Esophagus mucosa (tissue), 1 donor: ENCODE measurements around the gene RNFT2. TPM values are rescaled to one million over a fixed set of nuclear protein-coding genes. Genes with fewer than 3 reads are reported as not detected.
"Not testable (repeated sequence)": the region's sequence is repeated elsewhere in the genome, so short reads cannot be mapped to it uniquely, and the experiment has no call there.

ENCODE experiments used
- ATAC-seq: fragments of 200-7000 bp; cut with Tn5 transposase; one replicate; pipeline ENCODE4 v1.9.1; 2020
- total RNA-seq: library from RNA; stranded (reverse); gene quantifications from one replicate; pipeline ENCODE4 v1.2.4, GENCODE V29; 2023
- donor health status: DM: yes; HTN: yes; CAD: no.

RNFT2 gene
- total RNA-seq, 1 donor from 2014 or later, result 1.1 TPM

DNA sequence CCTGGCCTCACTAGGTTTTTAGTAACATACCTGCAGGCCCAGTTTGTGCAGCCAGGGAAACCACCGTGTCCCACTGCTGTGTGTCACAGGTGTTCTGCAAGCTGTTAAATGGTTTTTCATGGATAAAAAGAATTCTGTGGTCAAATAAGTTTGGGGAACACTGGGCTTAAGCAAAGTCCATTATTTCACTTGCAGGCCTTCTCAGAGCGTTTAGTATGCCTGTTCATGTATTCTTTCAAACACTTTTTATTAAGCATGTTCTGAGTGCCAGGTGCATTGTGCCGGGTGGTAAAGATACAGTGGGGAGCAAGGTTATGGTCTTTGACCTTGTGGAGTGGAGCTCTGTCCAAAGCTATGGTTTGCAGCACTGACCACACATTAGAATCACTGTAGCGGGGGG, 7.4 kb downstream of the RNFT2 start:
- no peak for ATAC-seq

DNA sequence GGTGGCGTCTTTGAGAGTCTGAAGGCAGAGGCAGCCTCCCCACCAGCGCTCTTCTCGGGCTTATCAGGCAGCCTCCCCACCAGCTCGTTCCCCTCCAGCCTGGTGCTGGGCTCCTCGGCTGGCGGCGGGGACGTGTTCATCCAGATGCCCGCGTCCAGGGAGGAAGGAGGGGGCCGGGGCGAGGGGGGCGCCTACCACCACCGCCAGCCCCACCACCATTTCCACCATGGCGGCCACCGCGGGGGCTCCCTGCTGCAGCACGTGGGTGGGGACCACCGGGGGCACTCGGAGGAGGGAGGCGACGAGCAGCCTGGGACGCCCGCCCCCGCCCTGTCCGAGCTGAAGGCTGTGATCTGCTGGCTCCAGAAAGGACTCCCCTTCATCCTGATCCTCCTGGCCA, 11.8 kb downstream of the RNFT2 start:
- no peak for ATAC-seq

DNA sequence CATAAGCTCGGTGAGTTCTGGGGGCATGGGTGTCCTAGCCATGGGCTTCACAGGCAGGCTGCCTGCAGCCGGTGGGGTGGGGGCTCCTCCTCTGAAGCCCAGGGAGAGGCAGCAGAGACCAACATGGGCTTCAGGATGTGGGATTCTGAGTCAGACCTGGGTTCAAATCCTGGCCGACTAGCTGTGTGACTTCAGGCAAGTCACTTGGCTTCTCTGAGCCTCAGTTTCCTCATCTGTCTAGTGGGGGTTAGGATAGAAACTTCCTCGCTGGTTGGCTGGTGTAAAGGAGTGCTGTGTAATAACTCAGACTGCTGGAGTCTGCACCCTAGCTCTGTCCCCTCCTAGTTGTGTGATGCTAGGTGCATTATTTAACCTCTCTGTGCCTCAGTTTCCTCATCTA, 12.2 kb downstream of the RNFT2 start:
- ATAC-seq, result no peak

DNA sequence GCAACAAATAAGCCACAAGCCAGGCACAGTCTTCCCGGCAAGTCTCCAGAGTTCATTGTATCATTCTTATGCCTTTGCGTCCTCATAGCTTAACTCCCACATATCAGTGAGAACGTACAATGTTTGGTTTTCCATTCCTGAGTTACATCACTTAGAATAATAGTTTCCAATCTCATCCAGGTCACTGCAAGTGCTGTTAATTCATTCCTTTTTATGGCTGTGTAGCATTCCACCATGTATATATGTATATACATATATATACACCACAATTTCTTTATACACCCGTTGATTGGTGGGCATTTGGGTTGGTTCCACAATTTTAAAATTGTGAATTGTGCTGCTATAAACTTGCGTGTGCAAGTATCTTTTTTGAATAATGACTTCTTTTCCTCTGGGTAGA, 16.0 kb downstream of the RNFT2 start:
- ATAC-seq, result not testable (repeated sequence)

DNA sequence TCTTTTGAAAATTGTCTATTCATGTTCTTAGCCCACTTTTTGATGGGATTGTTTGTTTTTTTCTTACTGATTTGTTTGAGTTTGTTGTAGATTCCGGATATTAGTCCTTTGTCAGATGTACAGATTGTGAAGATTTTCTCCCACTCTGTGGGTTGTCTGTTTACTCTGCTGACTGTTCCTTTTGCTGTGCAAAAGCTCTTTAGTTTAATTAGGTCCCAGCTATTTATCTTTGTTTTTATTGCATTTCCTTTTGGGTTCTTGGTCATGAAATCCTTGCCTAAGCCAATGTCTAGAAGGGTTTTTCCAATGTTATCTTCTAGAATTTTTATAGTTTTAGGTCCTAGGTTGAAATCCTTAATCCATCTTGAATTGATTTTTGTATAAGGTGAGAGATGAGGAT, 16.7 kb downstream of the RNFT2 start:
- ATAC-seq, result not testable (repeated sequence)

DNA sequence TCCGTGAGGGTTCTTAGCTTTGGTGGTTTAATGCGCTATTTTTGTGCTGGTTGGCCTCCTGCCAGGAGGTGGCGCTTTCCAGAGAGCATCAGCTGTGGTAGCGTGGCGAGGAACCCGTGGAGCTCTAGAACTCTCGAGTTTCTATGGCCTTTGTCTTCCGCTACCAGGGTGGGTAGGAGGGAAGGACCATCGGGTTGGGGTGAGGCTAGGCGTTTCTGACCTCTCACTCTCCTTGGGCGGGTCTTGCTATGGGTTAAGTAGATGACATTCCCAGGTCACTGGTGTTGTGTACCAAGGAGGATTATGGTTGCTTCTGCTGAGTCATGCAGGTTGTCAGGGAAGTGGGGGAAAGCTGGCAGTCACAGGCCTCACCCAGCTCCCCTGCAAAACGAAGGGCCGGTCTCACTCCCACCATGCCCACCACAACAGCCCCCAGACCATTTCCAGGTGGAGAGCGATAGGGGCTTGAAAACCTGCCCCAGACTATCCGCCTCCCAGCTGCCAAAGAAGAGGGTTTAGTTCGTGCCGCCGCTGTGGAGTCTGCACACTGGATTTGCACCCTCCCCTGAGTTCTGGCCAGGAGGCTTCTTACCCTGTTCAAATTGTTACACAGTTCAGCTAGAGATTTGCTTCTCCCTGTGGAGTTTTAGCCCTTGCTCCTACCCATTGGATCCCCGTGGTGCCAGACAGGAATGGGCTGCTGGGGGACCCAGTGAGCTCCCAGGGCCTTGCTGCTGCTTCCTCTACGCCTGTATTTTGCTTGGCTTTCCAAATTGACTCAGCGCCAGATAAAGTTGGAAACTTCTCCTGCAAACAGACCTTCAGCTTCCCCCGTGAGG, 21.9 kb downstream of the RNFT2 start:
- no peak for ATAC-seq

DNA sequence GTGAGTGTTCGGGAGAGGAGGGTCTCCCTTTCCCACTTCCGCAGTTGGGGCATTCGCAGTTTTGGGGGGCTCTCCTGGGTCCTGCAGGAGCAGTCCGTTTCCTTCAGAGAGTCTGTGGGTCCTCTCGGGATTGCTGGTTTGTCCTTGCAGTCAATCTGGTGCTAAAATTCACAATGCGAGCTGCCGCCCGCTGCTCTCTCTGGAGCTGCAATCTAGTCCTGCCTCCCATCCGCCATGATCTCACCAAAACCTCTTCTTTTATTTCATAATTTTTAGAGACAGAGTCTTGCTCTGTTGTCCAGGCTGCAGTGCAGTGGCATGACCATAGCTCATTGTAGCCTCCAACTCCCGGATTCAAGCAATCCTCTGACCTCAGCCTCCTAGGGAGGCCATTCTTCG, 22.5 kb downstream of the RNFT2 start:
- no peak for ATAC-seq

DNA sequence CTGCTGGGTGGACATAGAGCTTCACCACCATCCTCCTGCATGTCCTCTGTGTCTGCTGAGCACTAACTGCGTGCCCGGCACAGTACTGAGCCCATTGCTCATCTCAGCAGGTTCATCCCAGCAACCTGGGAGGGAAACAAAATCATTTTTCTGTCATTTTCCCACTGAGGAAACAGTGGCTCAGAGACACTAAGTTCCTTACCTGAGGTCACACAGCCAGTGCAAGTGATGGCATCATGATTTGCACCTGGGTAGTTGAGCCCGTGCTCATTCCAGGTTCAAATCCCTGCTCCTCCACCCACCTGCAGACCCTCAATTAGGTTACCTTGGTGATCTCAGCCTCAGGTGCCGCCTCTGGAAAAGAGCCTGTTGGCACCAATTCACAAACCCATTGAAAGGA, 23.4 kb downstream of the RNFT2 start:
- no peak for ATAC-seq

DNA sequence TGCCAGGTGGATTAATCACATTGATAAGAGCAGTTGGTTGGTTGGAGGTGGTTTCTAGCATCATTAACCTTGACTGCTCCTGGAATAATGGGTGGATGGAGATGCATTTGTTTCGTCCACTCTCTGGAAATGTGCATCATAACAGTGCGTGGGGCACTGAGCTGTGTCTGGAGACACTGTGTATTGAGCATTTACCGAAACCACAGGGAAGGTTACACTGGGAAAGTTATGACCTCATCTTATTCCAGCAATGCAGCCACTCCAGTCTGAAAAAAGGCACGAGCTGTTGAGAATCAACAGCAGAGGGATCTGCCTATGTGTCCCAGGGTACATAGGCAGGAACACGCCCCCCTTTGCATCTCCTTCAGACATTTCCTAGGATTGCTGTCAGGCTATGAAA, 27.2 kb downstream of the RNFT2 start:
- ATAC-seq, result no peak

DNA sequence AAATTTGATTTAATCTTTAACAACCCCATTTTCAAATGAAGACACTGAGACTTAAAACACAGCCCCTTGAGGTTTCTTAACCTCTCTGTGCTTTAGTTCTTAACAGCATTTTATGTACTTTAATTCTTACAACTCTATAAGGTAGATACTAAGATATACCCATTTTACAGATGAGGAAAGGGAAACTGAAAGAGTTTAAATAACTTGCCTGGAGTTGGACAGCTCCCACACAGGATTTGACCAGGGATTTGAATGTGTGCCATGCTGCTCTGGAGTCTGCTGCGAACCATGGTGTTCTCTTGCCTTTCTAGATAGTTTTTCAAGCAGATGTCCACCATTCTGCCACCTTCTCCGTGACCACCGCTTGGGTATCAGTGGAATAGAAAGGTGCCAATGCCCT, 28.2 kb downstream of the RNFT2 start:
- ATAC-seq, result no peak

DNA sequence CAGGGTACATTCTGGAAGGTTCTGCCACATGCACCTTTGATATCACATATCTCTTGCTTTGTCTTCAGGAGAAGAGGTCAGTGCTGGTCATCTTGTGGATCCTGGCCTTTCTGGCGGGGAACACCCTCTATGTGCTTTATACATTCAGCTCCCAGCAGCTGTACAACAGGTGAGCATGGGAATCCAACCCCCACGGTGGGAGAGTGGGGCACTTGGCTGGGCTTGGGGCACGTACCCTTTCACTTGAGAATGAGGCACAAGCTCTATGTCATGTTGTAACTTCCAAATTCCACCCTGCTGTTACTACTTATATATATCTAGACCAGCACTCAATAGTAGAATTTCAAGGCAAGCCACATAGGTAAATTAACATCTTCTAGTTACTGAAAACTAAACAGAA, 28.6 kb downstream of the RNFT2 start:
- no peak for ATAC-seq

DNA sequence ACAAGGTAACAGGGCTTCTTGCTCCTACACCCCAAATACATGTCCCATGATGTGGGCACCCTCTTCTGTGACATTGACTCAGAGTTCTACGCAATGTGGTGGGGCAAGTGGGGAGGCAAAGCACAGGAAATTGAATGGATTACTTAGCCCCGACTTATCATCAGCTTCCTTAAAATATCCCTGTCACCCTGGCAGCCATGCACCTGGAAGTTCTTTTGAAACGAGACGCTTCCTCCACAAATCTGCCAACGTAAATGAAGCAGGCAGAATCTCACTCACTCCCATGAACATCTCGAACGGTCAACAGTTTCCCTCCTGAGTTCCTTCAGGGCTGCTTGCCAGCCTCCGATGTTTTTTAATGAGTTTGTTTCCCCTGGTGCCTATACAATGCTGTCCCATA, 33.5 kb downstream of the RNFT2 start:
- ATAC-seq, result no peak

DNA sequence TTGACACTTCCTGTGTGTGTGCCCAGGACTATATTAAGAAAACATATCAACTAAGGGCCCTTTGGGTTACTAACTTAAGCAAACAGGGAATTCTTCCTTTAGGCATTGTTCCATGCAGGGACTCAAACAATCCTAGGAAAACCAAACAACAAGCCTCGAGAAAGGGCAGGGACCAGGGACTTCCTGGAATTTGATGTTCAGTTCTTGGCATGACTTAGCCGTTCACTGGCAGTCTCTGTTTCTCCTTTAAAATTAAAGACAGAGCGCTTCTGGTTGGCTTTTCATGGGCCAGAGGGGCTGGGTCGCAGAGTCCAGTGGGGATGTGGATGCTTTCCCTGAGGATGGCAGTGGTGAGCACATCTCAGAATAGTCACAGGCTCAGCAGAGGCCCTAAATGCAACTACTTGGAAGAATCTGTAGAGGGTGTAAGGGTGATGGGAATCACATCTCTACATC, 35.2 kb downstream of the RNFT2 start:
- ATAC-seq, result peak; percentile 29

DNA sequence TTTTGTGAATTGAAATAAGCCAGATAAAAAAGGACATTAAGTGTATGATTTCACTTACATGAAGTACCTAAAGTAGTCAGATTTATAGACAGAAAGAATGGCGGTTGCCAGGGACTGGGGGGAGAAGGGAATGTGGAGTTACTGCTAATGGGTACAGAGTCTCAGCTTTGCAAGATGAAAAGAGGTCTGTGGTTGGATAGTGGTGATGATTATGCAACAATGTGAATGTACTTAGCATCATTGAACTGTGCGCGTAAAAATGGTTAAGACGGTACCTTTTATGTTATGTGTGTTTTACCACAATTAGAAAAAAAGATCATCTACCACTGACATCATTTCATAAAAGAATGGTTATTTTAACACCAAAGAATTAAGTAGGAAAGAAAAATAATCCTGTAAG, 35.9 kb downstream of the RNFT2 start:
- ATAC-seq, result no peak

DNA sequence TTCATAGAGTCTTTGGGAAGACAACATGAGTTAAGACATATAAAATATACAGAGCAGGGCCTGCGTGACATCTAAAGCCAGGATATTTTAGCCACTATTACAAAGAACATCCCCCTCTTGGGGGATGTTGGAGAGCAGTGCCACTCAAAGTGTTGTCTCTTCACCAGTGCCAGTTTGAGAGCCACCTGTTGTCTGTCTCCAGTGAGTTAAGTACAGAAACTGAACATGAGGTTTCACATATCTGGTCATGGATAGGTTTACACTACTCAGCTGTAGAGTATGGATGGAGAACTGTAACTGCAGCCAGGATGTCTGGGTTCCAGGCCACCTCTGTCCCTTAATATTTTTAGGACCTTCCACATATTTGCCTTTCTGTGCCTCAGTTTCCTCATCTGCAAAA, 39.1 kb downstream of the RNFT2 start:
- no peak for ATAC-seq

DNA sequence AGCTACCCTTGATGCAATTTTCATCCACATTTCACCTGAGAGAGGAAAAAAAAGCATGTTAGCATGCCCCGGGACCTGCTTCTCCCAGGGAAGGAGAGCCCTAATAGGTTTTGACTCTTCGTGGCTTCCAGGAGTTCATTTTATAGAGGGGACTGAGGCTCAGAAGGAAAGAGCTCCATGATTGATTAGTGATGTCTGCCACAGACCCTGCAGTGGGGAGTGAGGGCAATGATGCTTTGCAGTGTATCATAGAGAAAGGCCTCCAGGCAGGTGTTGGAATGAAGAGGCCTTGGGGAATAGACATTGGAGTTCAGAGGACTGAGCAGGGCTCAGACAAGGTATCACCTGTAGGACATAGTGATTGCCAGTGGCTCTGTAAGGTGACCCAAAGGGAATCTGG, 41.5 kb downstream of the RNFT2 start:
- ATAC-seq, result no peak

DNA sequence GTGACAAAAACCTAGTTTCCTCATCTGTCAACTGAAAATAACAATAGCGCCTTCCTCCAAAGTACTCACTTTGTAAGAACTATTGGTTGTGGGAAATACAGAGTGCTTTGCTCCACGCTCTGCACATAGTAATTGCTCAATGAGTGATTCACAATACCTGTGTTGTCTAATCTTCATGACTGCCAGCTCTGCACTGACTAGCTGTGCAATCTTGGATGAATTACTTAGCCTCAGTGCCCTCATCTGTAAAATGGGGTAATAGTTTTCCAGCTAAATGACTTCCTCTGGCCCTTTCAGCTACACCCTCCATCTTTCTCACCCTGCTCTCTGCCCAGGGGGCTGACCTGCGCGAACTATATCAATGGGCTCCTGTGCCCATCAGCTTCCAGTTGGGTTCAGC, 42.8 kb downstream of the RNFT2 start:
- no peak for ATAC-seq

DNA sequence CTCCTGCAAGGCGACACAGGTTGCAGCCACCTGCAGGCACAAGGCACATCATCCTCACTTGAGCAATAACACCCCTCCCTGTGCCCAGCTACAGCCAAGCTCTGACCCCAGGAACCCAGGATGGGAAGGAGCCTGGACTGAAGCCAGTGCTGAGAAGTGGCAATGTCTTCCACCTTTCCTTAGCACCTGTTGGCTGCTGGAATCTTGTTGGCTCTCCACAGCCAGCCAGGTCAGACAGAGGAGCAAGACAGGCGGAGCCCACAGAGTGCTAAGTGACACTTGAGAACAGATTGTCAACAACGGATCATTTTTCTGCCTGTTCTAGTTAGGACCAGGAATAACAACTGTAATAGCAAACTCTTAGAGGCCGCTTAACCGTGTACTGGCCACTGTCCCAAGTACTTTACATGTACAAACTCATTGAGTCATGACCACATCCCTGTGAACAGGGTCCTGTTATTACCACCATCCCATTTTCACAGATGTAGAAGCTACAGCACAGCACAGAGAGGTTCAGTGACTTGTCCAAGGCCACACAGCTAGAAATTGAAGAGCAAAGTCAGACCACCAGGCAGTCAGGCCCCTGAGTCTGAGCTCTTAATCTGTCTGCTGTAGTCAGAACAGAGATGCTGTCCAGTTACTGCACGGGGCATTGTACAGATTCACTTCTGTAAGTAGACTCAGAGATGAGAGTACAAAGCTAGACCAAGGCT, 45.6 kb downstream of the RNFT2 start:
- no peak for ATAC-seq

DNA sequence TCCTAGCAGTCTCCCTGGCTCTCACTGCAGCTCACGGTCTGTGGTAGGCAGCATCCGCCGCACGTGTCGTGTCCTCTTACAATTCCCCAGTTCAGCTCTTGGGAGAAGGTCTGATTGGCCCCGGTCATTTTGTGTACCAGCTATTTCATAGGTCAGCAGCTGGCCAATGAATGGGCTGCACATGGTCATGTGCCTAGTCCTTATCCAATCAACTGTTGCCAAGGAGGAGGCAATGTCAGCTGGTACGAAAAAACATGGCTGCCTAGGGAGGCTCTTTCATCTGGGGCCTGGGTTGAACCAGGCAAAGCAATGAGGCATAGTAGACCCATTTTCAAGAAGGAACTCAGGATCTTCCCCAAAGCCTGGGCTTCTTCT, 46.1 kb downstream of the RNFT2 start:
- ATAC-seq, result no peak

DNA sequence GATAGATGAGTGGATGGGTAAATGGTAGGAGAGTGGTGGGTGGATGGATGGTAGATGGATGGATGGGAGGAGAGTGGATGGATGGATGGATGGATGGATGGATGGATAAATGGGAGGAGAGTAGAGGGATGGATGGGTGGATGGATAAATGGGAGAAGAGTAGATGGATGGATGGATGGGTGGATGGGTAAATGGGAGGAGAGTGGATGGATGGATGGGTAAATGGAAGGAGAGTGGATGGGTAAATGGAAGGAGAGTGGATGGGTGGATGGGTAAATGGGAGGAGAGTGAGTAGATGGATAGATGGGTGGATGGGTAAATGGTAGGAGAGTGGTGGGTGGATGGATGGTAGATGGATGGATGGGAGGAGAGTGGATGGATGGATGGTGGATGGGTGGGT, 51.4 kb downstream of the RNFT2 start:
- not testable (repeated sequence) for ATAC-seq

DNA sequence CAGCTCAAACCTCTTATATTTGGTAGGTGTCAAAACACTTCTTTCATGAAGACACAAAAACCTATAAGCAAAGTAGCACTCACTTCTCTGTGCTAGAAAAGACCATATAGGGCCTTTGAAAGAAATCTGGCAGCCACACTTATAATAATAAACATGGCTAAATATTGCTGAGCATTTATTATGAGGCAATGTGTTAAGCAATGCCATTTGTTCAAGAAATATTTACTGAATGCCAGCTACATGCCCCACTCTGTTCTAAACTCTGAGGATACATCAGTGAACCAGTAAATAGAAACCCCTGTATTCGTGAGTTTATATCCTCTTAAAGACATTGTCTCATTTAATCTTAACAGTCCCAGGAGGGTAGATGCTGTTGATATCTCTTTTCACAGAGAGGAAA, 52.0 kb downstream of the RNFT2 start:
- no peak for ATAC-seq

DNA sequence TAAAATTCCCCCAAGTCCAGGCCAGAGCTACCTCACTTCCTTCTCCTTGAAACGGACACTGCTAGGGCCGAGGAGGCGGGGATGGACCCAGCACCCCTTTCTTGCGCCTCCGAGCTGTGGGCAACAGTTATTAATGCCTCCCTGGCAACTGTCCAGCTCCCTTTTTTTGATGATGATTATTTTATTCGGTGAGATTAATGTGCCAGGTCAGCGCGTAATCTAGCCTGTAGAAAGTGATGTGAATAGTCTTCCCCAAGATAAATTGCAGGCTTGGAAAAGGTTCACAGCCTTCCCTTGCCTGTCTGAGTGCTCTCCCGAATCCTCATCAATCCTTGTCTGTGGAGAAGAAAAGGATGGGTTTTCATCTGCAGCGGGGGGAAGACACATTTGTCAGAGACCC, 54.3 kb downstream of the RNFT2 start:
- no peak for ATAC-seq

DNA sequence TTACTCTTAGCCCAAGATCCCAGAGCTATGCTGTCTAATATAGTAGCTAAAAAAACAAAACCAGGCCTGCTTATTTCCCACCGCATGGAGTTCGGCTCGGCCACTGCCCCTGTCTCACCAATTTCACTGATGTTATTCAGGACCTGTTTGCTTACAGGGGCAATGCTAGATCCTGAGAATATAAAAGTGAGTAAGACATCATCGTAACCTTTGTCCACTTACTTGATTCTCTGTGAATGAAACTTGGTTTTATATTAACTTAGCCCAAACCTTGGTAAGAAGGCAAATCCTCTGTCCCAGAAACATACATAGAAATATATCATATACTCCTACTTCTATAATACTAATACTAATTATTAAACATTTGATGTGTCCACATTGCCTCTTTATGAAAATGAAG, 56.6 kb downstream of the RNFT2 start:
- ATAC-seq, result no peak

DNA sequence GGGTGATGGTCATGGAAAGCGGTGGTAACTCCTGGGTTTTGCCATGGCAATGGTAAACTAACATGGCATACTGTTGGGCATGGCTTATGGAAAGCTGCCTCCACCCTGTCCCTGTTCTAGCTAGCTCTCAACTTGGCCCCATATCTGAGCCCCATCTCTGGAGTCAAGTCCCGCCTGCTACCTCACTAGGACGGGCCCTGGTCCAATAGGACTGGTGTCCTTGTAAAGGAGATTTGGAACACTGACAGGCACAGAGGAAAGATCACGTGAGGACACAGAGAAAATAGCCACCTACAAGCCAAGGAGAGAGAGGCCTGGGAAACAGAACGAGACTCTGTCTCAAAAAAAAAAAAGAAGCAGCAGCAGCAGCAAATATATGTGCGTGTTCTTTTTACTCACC, 59.8 kb downstream of the RNFT2 start:
- ATAC-seq, result no peak
